OCI-LY1 (cell line): ENCODE results near the gene WDR20.

Experiments used
- H2AFZ ChIP-seq: fragments of 200-600 bp; sonication (generic), shearing (Covaris generic); 2 replicates; pipeline ENCODE4 v1.6.0; 2014; ENCODE audit warnings: antibody characterized with exemption, mild to moderate bottlenecking, low read length
- H3F3A ChIP-seq: fragments of 200-600 bp; sonication (generic), shearing (Covaris generic); 2 replicates; pipeline ENCODE4 v1.6.0; 2014; ENCODE audit warnings: mild to moderate bottlenecking, antibody characterized with exemption, low read length, moderate library complexity; ENCODE audit not compliant: insufficient read depth
- H3K27ac ChIP-seq: fragments of 200-600 bp; sonication (generic); 2 replicates; pipeline ENCODE4 v1.5.1; 2014; ENCODE audit warnings: low read length, mixed run types, mild to moderate bottlenecking, low read depth; ENCODE audit not compliant: poor library complexity, severe bottlenecking
- H3K27me3 ChIP-seq: fragments of 200-600 bp; sonication (generic); 2 replicates; pipeline ENCODE4 v1.6.0; 2014; ENCODE audit warnings: antibody characterized with exemption, mild to moderate bottlenecking, low read length, moderate library complexity; ENCODE audit not compliant: insufficient read depth
- H3K36me3 ChIP-seq: fragments of 200-600 bp; sonication (generic); 2 replicates; pipeline ENCODE4 v1.6.1; 2014; ENCODE audit warnings: mild to moderate bottlenecking, antibody characterized with exemption, low read length, moderate library complexity, mixed read lengths; ENCODE audit not compliant: insufficient read depth
- H3K4me1 ChIP-seq: fragments of 200-600 bp; sonication (generic); 2 replicates; pipeline ENCODE4 v1.5.1; 2014; ENCODE audit warnings: mild to moderate bottlenecking, low read length, moderate library complexity; ENCODE audit not compliant: insufficient read depth, severe bottlenecking
- H3K4me2 ChIP-seq: fragments of 200-600 bp; sonication (generic), shearing (Covaris generic); 2 replicates; pipeline ENCODE4 v1.6.1; 2014; ENCODE audit warnings: low read length
- H3K4me3 ChIP-seq: fragments of 200-600 bp; sonication (generic); 2 replicates; pipeline ENCODE4 v1.5.1; 2014; ENCODE audit warnings: low read length, low read depth, mild to moderate bottlenecking, mixed read lengths; ENCODE audit not compliant: poor library complexity, severe bottlenecking
- H3K79me2 ChIP-seq: fragments of 200-600 bp; shearing (Covaris generic); 2 replicates; pipeline ENCODE4 v1.6.1; 2016; ENCODE audit warnings: mixed run types, low read length, mixed read lengths; ENCODE audit not compliant: insufficient read depth
- H3K9ac ChIP-seq: fragments of 200-600 bp; sonication (generic), shearing (Covaris generic); 2 replicates; pipeline ENCODE4 v1.6.1; 2014; ENCODE audit warnings: mild to moderate bottlenecking, low read length, mixed read lengths
- H3K9me2 ChIP-seq: fragments of 200-600 bp; sonication (generic), shearing (Covaris generic); 2 replicates; pipeline ENCODE4 v1.6.1; 2014; ENCODE audit warnings: low read depth, mild to moderate bottlenecking, low read length, mixed read lengths
- H3K9me3 ChIP-seq: fragments of 200-600 bp; shearing (Covaris generic); 2 replicates; pipeline ENCODE4 v1.6.1; 2014; ENCODE audit warnings: low read length, mixed read lengths
- H4K20me1 ChIP-seq: fragments of 200-600 bp; sonication (generic), shearing (Covaris generic); 2 replicates; pipeline ENCODE4 v1.6.0; 2016; ENCODE audit warnings: mild to moderate bottlenecking, low read length; ENCODE audit not compliant: insufficient read depth
- EZH2 ChIP-seq: fragments of 200-600 bp; sonication (generic), shearing (Covaris generic); IDR thresholded peaks from 2 replicates; pipeline ENCODE4 v1.8.0; 2017; ENCODE audit warnings: borderline replicate concordance, mixed run types, mild to moderate bottlenecking, antibody characterized with exemption, low read length, moderate library complexity, mixed read lengths
- TF ChIP-seq, protein P1 (sequence below): fragments of 200-600 bp; sonication (generic), shearing (Covaris generic); IDR thresholded peaks from 2 replicates; pipeline ENCODE4 v1.5.1; 2017; ENCODE audit warnings: mild to moderate bottlenecking, antibody characterized with exemption, low read length, moderate library complexity, mixed read lengths

WDR20 gene

DNA sequence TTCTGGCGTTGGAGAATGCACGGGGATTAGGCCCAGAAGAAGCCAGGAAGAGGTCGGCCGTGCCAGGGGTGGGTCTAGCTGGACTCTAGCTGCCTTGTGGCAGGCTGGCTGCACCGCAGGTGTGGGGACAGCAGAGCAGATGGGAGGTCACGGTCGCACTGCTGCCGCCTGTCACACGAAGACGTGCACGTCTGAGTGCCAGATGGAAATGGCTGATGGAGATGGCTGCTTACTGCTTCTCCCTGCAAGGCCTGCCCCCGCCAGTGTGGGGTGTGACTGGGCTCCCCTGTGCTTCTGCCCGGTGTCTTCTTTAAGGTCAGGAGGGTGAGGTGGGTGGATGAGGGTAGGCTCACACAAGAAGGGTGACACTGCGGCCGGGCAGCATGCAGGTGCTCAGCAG lies 86.2 kb downstream of the WDR20 start:
- Histone ChIP-seq H2AFZ (no peak overlapping the region), H3K79me2 (no peaks in the 10 kb centered on the region), H3K4me2 (peak overlapping the region; percentile 73; the same call in 1 of the 2 replicates), H3F3A (no peaks in the 10 kb centered on the region), H3K27me3 (no peaks in the 10 kb centered on the region), H4K20me1 (no peaks in the 10 kb centered on the region), H3K4me1 (peaks cover 40% of the 10 kb centered on the region), H3K9ac (peak overlapping the region; percentile 65; the same call in 1 of the 2 replicates), H3K4me3 (peak overlapping the region; percentile 48), H3K36me3 (peaks cover 6% of the 10 kb centered on the region; the same call in 1 of the 2 replicates), H3K27ac (peak overlapping the region; percentile 90), H3K9me2 (no peaks in the 10 kb centered on the region), H3K9me3 (no peaks in the 10 kb centered on the region)
- no peak for TF ChIP-seq EZH2
- TF ChIP-seq, protein P1, sequence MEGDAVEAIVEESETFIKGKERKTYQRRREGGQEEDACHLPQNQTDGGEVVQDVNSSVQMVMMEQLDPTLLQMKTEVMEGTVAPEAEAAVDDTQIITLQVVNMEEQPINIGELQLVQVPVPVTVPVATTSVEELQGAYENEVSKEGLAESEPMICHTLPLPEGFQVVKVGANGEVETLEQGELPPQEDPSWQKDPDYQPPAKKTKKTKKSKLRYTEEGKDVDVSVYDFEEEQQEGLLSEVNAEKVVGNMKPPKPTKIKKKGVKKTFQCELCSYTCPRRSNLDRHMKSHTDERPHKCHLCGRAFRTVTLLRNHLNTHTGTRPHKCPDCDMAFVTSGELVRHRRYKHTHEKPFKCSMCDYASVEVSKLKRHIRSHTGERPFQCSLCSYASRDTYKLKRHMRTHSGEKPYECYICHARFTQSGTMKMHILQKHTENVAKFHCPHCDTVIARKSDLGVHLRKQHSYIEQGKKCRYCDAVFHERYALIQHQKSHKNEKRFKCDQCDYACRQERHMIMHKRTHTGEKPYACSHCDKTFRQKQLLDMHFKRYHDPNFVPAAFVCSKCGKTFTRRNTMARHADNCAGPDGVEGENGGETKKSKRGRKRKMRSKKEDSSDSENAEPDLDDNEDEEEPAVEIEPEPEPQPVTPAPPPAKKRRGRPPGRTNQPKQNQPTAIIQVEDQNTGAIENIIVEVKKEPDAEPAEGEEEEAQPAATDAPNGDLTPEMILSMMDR = no peak

GRCh38 chr14:102226356-102227125 lies 86.8 kb downstream of the WDR20 start:
- Histone ChIP-seq H3K27ac (peak overlapping the region; percentile 90), H3K36me3 (peaks cover 11% of the 10 kb centered on the region; the same call in 1 of the 2 replicates), H3F3A (no peaks in the 10 kb centered on the region), H3K79me2 (no peaks in the 10 kb centered on the region), H3K9me2 (no peaks in the 10 kb centered on the region), H4K20me1 (no peaks in the 10 kb centered on the region), H3K9ac (peak overlapping the region; percentile 65), H3K4me3 (peak overlapping the region; percentile 48), H3K4me2 (peak overlapping the region; percentile 73), H3K9me3 (no peaks in the 10 kb centered on the region), H3K4me1 (peaks cover 46% of the 10 kb centered on the region), H2AFZ (no peak overlapping the region), H3K27me3 (no peaks in the 10 kb centered on the region)
- no peak for TF ChIP-seq EZH2
- TF ChIP-seq, protein P1 = no peak

DNA sequence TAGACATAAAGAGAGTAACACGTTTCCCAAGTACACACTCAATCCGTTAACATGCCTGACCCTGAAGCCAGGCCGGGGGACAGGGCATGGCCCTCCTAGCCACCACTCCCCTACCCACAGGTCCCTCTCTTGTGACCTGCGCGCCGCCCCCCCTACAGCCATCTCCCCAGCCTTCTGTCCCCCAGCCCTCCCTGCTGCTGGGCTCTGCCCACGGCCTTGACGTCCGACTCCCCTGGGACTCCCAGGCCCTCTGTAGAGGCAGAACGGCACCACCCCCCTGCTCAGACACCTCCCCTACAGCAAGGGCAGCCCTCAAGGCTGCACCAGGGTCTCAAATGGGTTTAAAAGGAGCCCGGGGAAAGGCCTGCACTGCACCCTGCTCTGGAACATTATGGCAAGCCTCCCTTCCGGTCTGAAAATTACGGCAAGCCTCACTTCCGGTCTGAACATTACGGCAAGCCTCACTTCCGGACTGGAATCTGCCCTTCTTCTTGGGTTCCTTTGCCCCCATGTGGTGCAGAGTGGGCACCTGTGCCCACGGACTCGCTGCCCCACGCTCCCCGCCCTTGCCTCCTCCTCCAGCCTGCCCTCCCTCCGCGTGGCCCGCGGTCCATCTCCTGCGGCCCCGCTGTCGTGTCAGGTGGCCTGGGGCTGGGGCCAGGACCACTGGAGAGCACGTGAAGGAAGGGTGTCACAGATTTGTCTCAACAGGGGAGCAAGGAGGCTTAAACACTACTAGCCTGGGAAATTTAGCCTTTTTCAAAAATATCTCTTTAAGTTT lies 87.7 kb downstream of the WDR20 start:
- H3K9me2 ChIP-seq = no peaks in the 10 kb centered on the region
- peak overlapping the region; percentile 73 for H3K4me2 ChIP-seq
- H3K4me3 ChIP-seq = peak overlapping the region; percentile 48
- no peaks in the 10 kb centered on the region for H3F3A ChIP-seq
- H3K27ac ChIP-seq = peak overlapping the region; percentile 90
- H2AFZ ChIP-seq = no peak overlapping the region
- no peaks in the 10 kb centered on the region for H3K27me3 ChIP-seq
- H4K20me1 ChIP-seq = no peaks in the 10 kb centered on the region
- peaks cover 15% of the 10 kb centered on the region; the same call in 1 of the 2 replicates for H3K36me3 ChIP-seq
- H3K79me2 ChIP-seq = no peaks in the 10 kb centered on the region
- peak overlapping the region; percentile 65 for H3K9ac ChIP-seq
- no peak for TF ChIP-seq EZH2
- TF ChIP-seq, protein P1 = no peak
- H3K4me1 ChIP-seq = peaks cover 54% of the 10 kb centered on the region
- no peaks in the 10 kb centered on the region for H3K9me3 ChIP-seq
